Mesenteric fat pad (tissue), 1 donor: ENCODE results near the gene ZBTB21. TPM values are rescaled to one million over a fixed set of nuclear protein-coding genes. Genes with fewer than 3 reads are reported as not detected.

Experiments
- DNase-seq: peaks from one replicate; pipeline ENCODE4 v3.0.0-alpha.2; 2020; ENCODE audit warnings: low spot score
- total RNA-seq: library from RNA; stranded (reverse); fragmentation: NEBNext Ultra II Directional; extraction: Animal tissue kit (Norgen Biotek cat#: 25700); gene quantifications from one replicate; pipeline ENCODE4 v1.2.1, GENCODE V29; 2021
- donor health status: DM: yes; HTN: yes; CAD: no.

The ZBTB21 gene
- total RNA-seq, 1 donor from 2014 or later: 19.8 TPM

DNA sequence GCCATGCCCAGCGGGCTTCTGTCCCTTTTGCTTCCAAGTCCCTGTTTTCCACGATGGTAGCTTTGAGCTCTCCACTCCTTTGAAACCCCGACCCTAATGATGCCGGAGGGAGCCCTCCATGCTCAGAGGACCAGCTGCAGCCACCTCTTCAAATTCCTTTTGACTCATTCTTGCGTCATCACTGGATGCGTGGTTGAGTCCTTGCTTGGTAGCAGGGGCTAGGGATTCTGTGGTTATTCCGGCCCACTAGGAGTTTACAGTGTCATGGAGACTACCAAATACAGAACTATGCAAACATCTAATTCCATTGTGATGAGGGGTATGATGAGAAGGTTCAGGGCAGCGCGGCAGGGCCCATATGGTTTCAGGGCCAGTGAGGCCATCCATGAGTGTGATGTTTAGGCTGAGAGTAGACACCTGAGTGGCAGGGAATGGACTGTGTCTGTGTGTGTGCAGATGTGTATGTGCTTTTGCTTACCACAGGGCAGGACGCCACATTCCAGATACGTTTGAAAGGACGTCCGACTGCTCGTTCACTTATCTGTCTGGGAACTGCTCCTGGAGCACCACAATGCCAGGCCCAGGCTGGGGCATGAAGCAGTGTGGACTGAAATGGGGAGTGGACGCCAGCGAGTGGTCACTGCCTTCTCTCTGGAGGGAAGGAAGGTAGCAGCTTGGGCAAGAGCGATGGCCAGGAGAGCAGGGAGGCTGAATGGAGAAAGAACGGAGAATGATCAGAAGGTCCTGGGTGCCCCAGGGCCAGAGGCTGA lies 30.4 kb upstream of the ZBTB21 start:
- no peak for DNase-seq

GRCh38 chr21:42039911-42040351 lies 29.8 kb upstream of the ZBTB21 start:
- no peak for DNase-seq

DNA sequence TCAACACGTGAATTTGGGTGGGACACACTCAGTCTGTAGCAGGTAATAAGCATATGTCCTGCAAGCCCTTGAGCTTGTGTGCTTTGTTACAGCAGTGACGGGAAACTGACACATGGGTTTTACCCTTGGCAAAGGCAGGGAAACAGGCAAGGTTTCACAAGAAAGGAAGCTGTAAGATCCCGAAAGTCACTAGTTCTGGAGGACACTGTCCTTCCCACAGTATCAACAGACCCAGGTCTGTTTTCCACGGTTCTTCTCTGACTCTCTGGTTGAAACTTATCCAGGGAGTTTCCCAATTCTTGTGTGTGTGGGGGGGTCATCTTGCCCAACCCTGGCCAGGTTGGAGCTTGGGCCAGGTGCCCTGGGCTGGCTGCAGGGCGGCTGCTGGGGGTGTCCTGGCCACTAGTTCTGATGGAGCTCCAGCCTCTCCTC lies 29.3 kb upstream of the ZBTB21 start:
- no peak for DNase-seq

DNA sequence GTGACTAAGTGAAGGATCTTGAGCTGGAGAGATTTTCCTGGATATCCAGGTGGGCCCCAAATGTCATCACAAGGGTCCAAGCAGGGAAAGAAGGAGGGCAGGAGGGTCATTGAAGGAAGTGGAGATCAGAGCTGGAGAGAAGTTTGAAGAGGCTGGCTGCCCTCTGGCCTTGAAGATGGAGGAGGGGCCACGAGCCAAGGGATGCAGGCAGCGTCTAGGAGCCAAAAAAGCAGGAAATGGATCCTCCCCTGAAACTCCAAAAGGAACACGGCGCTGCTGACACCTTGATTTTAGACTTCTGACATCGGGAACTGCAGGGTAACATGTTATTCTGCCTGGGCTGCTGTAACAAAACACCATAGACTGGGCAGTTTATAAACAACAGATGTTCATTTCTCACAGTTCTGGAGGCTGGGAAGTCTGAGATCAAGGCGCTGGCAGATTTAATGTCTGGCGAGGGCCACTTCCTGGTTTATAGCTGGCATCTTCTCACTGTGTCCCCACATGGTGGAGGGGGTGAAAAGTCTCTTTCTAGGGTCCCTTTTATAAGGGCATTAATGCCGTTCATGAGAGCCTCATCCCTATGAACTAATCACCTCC lies 28.8 kb upstream of the ZBTB21 start:
- DNase-seq: no peak

DNA sequence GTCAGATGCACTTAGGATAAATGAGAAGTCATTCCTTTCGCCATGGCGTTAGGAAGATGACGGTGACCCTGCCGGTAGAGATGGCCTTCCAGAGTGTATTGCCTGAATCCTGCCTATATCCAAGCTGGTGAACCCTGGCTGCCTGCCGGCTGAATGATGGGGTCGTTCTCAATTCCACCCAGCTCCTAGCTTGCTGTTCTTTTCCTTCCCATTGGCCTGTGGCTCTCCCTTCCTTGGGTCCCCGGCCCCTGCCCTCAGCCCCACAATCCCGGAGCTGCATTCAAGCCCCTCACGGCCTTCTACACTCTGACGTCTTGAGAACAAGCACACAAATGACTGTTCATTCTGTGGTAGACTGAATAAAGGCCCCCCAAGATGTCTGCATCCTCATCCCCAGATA lies 28.2 kb upstream of the ZBTB21 start:
- DNase-seq: no peak

DNA sequence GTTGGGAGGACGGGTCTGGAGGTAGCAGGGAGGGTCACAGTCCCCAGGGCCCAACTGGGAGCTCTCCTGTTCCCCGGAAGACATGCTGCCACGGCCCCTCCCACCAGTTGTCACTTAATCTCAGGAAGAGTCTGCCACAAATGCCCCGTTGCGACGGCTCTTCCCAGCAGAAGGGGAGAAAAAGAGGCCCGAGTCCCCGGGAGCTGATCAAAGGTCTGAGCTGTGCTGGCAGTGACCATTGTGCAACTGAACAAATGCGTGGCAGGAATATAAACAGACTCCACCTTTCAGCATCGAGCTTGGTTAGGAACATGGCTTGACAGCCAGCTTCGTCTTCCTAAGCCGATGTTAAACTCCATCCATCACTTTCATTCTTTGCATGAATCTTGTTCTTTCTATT lies 27.8 kb upstream of the ZBTB21 start:
- no peak for DNase-seq

GRCh38 chr21:42037516-42037915 lies 27.4 kb upstream of the ZBTB21 start:
- DNase-seq: no peak

- DNase-seq: no peak
Measured at GRCh38 chr21:42036313-42036712, 26.2 kb upstream of the ZBTB21 start.

DNA sequence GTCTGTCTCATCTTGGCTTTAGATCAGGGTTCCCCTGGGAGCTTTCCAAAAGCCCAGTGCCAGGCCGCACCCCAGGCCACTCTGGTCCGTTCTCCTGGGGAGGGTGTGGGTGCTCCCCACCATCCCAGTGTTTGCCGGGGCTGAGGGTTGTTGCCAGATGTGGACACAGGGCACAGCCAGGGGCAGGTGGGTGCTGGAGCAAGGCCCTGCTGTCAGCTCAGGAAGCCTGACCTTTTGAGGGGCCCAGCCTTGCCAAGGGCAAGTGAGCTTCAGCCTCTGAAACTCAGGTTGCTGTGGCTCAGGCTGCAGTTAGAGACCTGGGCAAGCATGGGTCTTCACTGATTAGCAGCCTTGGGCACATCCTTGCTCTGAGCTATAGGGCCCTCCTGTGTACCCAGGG lies 22.8 kb upstream of the ZBTB21 start:
- DNase-seq: no peak

DNA sequence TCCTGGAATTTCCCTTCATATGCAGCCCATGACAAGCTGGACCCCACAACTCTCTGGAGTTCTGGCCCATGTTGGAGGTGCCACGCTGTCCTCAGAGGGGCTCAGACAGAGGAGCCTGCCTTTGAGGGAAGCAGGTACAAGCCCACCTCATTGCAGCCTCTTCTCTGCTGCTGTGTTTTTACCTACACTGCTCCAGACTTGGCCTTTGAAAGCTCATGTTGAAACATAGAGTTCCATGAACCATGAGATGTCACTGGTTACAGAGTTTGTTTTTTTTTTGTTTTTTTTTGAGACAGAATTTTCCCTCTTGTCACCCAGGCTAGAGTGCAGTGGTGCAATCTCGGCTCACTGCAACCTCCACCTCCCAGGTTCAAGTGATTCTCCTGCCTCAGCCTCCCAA lies 22.1 kb upstream of the ZBTB21 start:
- no peak for DNase-seq

GRCh38 chr21:42031816-42032215 lies 21.7 kb upstream of the ZBTB21 start:
- DNase-seq: no peak

DNA sequence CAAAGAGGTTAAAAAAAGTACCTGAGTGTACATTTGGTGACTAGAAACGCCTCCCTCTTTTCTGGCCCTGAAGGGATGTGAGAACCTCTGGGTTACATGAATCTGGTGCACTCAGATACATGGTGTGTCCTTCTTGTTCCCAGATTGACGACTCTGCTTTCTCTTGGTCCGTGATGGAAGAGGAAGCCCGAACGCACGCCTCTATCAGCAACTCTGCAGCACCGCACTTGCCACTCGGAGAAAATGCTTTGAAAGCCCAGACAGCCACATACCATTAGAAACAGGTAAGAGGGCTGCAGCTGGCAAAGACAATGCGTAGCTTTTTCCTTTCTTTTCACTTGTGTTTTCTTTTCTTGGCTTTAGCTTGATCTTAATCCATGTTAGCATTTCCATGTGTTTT lies 21.1 kb upstream of the ZBTB21 start:
- no peak for DNase-seq

DNA sequence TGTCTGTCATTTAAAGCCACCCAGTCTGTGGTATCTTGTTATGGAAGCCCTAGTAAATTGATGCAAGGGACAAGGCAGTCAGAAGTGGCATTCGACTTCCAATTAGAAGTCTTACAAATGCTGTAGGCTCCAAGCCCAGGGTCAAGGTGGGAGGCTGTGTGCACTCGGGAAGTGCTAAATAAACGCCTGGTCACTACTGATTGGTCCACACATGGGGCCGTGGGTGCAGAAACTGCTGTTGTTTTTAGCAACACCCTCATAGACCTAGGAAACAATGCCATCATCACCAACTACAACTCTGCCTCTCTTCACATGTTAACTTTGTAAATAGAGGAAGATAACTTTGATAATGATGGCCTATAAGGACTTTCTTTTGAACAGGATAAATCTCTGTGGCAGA lies 20.2 kb upstream of the ZBTB21 start:
- DNase-seq: peak; percentile 43

- DNase-seq: peak; percentile 55
Measured at GRCh38 chr21:42028766-42029425, 18.7 kb upstream of the ZBTB21 start.

DNA sequence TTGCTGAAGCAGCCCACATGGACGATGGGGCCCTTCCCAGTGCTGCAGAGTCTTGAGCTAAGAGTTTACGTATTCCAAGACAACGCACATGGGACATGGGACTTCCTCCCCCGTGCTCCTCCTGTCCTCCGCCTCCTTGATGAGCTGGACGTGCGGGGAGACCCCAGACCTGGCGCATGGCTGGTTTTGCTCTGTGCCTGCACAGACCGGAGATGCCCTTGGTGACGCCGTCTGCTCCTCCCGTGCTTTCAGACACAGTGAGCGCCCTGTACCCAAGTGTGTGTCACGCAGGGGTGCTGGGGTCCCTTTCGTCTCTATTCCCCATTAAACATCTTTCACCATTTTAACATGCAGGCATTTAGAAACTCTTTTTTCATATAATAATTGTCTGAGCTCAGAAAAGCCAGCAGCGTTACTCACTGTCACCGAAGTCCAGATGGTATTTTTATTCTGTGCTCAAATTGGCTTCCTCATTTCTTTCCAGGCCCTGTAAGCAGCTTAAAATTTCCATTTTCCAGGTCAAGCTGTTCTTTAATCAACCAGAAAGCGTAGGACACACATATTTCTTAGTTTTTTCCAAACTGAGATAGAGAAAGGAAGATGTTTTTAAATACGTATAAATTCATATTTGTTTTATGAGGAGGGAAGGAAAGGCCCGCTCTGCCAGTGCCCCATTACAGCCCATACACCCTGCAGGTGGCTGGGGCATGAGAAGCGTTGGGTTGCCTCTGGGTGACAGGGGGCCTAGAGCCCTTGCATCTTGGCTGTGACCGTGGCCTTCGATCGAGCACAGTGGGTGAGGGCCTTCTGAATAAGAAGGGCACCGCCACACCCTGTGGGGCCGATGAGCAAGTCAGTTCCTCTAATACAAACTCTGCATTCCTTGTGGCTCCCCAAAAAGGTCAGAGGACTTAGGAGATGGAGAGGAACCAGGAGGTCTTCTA lies 17.9 kb upstream of the ZBTB21 start:
- peak; percentile 81 for DNase-seq

DNA sequence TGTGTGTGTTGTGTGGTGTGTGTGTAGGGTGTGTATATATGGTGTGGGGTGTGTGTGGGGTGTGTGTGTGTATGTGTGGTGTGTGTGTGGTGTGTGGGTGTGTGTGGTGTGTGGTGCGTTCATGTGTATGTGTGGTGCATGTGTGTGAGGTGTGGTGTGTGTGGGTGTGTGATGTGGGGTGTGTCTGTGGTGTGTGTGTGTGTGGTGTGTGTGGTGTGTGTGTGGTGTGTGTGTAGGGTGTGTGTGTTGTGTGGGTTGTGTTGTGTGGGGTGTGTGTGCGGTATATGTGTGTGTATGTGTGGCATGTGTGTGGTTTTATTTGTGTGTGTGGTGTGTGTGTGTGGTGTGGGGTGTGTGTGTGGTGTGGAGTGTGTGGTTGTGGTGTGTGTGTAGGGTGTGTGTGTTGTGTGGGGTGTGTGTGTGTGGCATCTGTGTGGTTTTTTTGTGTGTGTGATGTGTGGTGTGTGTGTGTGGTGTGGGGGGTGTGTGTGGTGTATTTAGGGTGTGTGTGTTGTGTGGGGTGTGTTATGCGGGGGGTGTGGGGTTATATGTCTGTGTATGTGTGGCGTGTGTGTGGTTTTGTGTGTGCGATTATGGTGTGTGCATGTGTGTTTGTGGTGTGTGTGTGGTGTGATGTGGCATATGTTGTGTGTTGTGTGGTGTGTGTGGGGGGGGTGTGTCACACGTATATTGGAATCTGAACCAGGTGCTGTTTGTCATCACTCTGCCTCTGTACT lies 17.1 kb upstream of the ZBTB21 start:
- DNase-seq: no peak

GRCh38 chr21:42026082-42026435 lies 15.9 kb upstream of the ZBTB21 start:
- DNase-seq: no peak

GRCh38 chr21:42025376-42026081 lies 15.4 kb upstream of the ZBTB21 start:
- DNase-seq: no peak

DNA sequence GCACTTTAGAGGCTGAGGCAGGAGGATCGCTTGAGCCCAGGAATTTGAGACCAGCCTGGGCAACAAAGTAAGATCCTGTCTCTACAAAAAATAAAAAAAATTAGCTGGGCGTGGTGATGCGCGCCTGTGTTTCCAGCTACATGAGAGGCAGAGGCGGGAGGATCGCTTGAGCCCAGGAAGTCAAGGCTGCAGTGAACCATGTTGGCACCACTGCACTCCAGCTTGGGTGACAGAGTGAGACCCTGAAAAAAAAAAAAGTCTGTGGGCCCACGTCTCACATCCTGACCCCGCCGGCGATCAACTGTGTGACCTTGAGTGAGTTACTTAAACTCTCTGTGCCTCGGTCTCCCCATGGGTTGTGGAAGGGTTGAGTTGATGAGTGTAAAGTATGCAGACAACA lies 12.7 kb upstream of the ZBTB21 start:
- DNase-seq: no peak

DNA sequence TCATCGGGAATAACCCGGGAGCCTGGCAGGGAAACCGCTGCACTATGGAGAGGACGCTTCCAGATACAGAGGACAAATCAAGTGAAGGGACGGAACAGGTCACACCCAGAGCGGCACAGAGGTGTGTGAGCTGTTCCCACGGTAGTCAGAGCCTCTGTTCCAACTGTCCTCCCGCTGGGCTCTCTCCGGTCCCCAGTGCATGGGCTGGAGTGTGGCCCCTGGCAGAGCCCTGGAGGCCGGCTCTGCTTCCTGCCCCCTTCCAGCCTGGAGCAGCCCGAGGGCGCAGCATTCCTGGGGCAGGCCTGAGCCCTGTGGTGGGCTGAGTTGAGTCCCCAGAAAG lies 11.9 kb upstream of the ZBTB21 start:
- DNase-seq: no peak
